Stimulated activated naive CD8-positive, alpha-beta T cell treated with anti-CD3 and anti-CD28 coated beads, Interleukin-15, Interleukin-2, amounts not matched to agents 100 ng/mL and 50 ng/mL, for 24 hours (primary cell): Measurements from ENCODE around the gene OR5B12.
"Not testable (repeated sequence)": the region's sequence is repeated elsewhere in the genome, so short reads cannot be mapped to it uniquely, and the experiment has no call there.

ENCODE experiments used
- H3K27ac Mint-ChIP-seq: one replicate; pipeline ENCODE4 v1.8.0; 2021; ENCODE audit warnings: mild to moderate bottlenecking, mixed read lengths
- H3K27me3 Mint-ChIP-seq: one replicate; pipeline ENCODE4 v1.8.0; 2021; ENCODE audit warnings: mixed read lengths
- H3K36me3 Mint-ChIP-seq: one replicate; pipeline ENCODE4 v1.8.0; 2021; ENCODE audit warnings: low read depth, mixed read lengths
- H3K4me1 Mint-ChIP-seq: one replicate; pipeline ENCODE4 v1.8.0; 2021; ENCODE audit warnings: low read depth, mixed read lengths
- H3K4me3 Mint-ChIP-seq: one replicate; pipeline ENCODE4 v1.8.0; 2021; ENCODE audit warnings: mild to moderate bottlenecking, mixed read lengths
- H3K9me3 Mint-ChIP-seq: one replicate; pipeline ENCODE4 v1.8.0; 2021; ENCODE audit warnings: mixed read lengths

The OR5B12 gene

DNA sequence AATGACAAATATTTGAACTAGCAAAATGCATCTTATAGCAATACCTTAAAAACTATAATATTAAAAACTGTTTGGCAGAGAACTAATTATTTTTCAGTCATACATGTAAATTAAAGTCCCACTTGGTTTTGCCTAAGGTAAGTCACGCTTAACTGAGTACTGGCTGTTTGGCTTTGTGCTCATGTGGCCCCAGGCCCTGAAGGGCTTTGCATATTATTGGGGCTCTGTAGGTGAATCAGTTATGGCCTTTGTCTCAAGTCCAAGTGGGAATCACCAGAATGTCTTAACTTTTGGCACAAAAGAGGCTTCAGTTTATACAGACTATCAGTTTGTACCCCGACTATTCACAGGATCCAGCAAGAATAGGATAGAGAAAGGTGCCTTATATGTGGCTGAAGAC lies 42.4 kb downstream of the OR5B12 start:
- H3K4me3 Mint-ChIP-seq, H3K27me3 Mint-ChIP-seq, H3K4me1 Mint-ChIP-seq, H3K27ac Mint-ChIP-seq, H3K36me3 Mint-ChIP-seq, H3K9me3 Mint-ChIP-seq: not testable (repeated sequence)

GRCh38 chr11:58395581-58395980 lies 46.5 kb downstream of the OR5B12 start:
- H3K4me3 Mint-ChIP-seq, result no peak overlapping the region
- peaks cover 17% of the 10 kb centered on the region for H3K9me3 Mint-ChIP-seq
- no peaks in the 10 kb centered on the region for H3K27me3 Mint-ChIP-seq
- no peaks in the 10 kb centered on the region for H3K36me3 Mint-ChIP-seq
- H3K4me1 Mint-ChIP-seq, result peaks cover 3% of the 10 kb centered on the region
- H3K27ac Mint-ChIP-seq, result peak overlapping the region; percentile 24

- Mint-ChIP-seq H3K4me3 (no peak overlapping the region), H3K27me3 (peaks cover 5% of the 10 kb centered on the region), H3K27ac (no peak overlapping the region), H3K9me3 (peaks cover 17% of the 10 kb centered on the region), H3K4me1 (peaks cover 3% of the 10 kb centered on the region), H3K36me3 (no peaks in the 10 kb centered on the region)
Measured at GRCh38 chr11:58394195-58394594, 47.8 kb downstream of the OR5B12 start.

GRCh38 chr11:58392746-58393145 lies 49.3 kb downstream of the OR5B12 start:
- H3K4me3 Mint-ChIP-seq, result no peak overlapping the region
- peaks cover 3% of the 10 kb centered on the region for H3K4me1 Mint-ChIP-seq
- H3K27ac Mint-ChIP-seq, result no peak overlapping the region
- H3K27me3 Mint-ChIP-seq, result peaks cover 5% of the 10 kb centered on the region
- no peaks in the 10 kb centered on the region for H3K36me3 Mint-ChIP-seq
- H3K9me3 Mint-ChIP-seq, result peaks cover 17% of the 10 kb centered on the region

DNA sequence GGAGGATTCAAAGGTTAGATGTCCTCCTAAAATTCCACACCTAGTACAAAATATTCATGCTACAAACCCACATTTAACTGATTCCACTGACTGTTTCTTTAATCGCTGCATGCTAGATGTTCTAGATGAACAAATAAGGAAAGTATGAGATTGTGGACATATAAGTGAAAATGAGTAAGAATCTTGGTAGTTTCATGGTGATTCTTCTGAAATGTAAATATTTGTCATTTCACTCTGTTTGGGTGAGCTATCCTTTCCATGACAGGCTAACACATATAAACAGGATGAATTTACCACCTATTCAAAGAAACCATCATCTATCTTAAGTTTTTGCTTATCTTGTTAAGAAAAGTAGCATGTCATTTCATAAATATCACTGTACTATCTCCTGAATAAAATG lies 50.2 kb downstream of the OR5B12 start:
- H3K27ac Mint-ChIP-seq, result no peak overlapping the region
- no peaks in the 10 kb centered on the region for H3K36me3 Mint-ChIP-seq
- no peak overlapping the region for H3K4me3 Mint-ChIP-seq
- H3K27me3 Mint-ChIP-seq, result peaks cover 5% of the 10 kb centered on the region
- H3K4me1 Mint-ChIP-seq, result peaks cover 3% of the 10 kb centered on the region
- peaks cover 17% of the 10 kb centered on the region for H3K9me3 Mint-ChIP-seq

DNA sequence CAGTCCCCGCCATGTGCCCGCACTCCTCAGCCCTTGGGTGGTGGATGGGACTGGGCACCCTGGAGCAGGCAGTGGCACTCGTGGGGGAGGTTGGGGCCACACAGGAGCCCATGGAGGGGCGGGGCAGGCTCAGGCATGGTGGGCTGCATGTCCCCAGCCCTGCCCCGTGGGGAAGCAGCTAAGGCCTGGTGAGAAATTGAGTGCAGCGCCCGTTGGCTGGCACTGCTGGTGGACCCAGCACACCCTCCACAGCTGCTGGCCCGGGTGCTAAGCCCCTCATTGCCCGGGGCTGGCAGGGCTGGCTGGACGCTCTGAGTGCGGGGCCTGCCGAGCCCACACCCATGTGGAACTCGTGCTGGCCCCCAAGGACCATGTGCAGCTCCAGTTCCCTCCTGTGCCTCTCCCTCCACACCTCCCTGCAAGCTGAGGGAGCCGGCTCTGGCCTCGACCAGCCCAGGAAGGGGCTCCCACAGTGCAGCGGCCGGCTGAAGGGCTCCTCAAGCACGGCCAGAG lies 51.4 kb downstream of the OR5B12 start:
- no peak overlapping the region for H3K4me3 Mint-ChIP-seq
- peaks cover 5% of the 10 kb centered on the region for H3K27me3 Mint-ChIP-seq
- H3K4me1 Mint-ChIP-seq, result peaks cover 3% of the 10 kb centered on the region
- H3K27ac Mint-ChIP-seq, result no peak overlapping the region
- H3K9me3 Mint-ChIP-seq, result peaks cover 13% of the 10 kb centered on the region
- H3K36me3 Mint-ChIP-seq, result no peaks in the 10 kb centered on the region
